ENCODE measurements around the gene EDRF1.

DNA sequence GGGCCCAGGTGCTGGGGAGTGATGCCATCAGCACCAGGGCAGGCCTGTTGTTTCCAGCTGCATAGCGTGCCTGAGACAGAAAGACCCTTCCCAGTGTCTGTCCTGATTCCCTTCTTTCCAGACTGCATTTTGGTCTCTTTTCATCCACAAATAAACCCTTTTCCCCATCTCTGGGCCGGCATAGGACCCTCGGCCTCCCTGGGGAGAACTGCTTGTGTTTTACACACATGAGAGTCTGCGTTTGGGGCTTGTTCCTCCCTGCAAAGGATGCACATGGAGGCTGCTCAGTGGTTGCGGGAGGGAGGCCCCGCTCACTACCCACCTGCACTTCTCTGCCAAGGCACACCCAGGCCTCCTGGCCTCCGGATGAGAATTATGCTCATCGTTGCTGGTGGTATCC is 61.9 kb downstream of the EDRF1 start:
- TF ChIP-seq CTCF (IDR thresholded peaks at IDR 0.05 in 4 of 5, conservative IDR thresholded peaks at IDR 0.05 in 1 of 5) (no peak), POLR2A (IDR thresholded peaks at IDR 0.05) (no peak)
